NB4 (cell line): ENCODE measurements around the gene LRRC26.

ENCODE experiments used
- DNase-seq: peaks from one replicate; pipeline ENCODE4 v3.0.0; 2010; ENCODE audit warnings: low read depth
- H3K4me3 ChIP-seq: one replicate; pipeline ENCODE4 v1.5.1; 2011; ENCODE audit warnings: mild to moderate bottlenecking, low read depth, low read length, moderate library complexity
- MYC ChIP-seq: IDR thresholded peaks from 2 replicates; pipeline ENCODE4 v1.6.1; 2011; ENCODE audit warnings: low read depth, low read length
- POLR2A ChIP-seq: IDR thresholded peaks from 2 replicates; pipeline ENCODE4 v1.6.1; 2011; ENCODE audit warnings: mild to moderate bottlenecking; ENCODE audit not compliant: insufficient read length; ENCODE audit errors: extremely low read depth
- TF ChIP-seq, protein P1 (sequence below): IDR thresholded peaks from 2 replicates; pipeline ENCODE4 v1.6.1; 2011; ENCODE audit warnings: low read depth, low read length
- TF ChIP-seq, protein P2 (sequence below): IDR thresholded peaks from one replicate; pipeline ENCODE4 v1.5.1; 2012; ENCODE audit warnings: low read depth, low read length

The LRRC26 gene

DNA sequence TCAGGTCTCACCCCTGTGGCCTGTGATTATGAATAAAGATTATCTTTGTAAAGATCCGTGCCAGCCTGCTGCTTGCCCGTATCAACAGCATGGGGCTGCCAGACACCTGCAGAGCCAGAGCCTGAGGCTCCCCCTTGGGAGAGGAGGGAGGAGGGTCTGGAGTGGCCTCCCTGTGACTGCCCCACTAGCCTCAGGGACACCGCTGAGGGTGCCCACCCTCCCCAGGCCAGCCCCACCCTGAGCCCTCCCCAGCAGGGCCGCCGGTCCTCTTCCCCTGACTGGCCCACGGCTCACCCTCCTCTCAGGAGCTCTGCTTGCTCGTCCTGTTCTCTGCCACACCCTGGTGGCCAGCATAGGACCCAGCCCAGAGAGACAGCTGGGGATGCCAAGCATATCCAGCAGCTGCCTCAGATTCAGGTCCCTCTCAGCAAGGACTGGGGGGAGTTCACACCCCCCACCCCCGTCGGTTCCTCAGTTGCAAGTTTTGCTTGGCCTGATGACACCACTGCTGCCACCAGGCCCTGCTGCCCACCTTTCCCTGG is 20.5 kb upstream of the LRRC26 start:
- no peak for TF ChIP-seq MYC
- no peak for TF ChIP-seq POLR2A
- TF ChIP-seq, protein P1, sequence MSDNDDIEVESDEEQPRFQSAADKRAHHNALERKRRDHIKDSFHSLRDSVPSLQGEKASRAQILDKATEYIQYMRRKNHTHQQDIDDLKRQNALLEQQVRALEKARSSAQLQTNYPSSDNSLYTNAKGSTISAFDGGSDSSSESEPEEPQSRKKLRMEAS = no peak
- TF ChIP-seq, protein P2, sequence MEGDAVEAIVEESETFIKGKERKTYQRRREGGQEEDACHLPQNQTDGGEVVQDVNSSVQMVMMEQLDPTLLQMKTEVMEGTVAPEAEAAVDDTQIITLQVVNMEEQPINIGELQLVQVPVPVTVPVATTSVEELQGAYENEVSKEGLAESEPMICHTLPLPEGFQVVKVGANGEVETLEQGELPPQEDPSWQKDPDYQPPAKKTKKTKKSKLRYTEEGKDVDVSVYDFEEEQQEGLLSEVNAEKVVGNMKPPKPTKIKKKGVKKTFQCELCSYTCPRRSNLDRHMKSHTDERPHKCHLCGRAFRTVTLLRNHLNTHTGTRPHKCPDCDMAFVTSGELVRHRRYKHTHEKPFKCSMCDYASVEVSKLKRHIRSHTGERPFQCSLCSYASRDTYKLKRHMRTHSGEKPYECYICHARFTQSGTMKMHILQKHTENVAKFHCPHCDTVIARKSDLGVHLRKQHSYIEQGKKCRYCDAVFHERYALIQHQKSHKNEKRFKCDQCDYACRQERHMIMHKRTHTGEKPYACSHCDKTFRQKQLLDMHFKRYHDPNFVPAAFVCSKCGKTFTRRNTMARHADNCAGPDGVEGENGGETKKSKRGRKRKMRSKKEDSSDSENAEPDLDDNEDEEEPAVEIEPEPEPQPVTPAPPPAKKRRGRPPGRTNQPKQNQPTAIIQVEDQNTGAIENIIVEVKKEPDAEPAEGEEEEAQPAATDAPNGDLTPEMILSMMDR = peak; percentile 17
- no peak overlapping the region for H3K4me3 ChIP-seq

DNA sequence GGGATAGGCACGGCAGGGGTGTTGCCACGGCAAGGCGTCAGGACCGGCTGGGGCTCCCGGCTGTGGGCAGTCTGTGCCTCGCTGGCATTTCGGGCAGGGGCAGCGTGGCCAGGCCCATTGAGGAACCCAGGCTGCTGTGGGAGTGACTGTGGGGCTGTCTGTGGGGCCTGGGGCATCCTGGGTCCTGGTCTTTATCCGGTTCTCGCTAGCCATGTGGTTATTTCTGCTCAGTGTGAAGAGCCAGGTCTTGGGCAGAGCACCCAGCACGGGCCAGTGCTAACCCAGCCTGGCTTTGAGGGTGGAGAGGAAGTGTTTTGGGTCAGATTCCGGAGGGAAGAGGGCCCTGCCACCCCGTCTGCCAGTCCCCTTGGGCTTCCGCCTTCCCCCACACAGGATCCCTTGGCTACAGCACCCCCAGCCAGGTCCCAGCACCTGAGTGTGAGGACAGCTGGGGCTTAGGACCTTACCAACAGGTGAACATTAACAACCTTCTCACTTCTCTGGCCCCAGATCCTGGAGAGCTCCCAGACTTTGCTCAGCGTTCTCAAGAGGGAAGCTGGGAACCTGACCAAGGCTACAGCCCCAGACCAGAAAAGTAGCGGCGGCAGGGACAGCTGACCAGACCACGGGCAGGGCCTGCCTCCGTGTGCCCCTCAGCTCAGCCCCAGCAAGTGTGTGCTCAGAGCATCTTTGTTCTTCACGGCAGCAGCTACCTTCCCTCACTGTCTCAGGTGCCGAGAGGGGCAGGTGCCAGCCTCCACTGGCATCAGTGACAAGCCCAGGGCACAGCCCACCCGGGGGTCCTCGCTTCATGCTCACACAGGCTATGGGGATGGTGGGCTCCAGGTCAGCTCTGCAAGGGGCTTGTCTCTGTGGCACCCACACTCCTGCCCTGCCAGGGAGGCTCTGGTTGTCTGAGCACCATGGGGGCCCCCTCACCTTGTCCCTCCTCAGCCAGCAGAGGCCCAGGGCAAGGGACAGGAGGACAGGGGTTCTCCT is 19.7 kb upstream of the LRRC26 start:
- TF ChIP-seq, protein P2 = no peak
- TF ChIP-seq, protein P1 = no peak
- TF ChIP-seq MYC = no peak
- TF ChIP-seq POLR2A = no peak
- H3K4me3 ChIP-seq = peak overlapping the region; percentile 90
- no peak for DNase-seq

More for the DNA sequence above, 20.5 kb upstream of the LRRC26 start:
- DNase-seq = peak; percentile 38

DNA sequence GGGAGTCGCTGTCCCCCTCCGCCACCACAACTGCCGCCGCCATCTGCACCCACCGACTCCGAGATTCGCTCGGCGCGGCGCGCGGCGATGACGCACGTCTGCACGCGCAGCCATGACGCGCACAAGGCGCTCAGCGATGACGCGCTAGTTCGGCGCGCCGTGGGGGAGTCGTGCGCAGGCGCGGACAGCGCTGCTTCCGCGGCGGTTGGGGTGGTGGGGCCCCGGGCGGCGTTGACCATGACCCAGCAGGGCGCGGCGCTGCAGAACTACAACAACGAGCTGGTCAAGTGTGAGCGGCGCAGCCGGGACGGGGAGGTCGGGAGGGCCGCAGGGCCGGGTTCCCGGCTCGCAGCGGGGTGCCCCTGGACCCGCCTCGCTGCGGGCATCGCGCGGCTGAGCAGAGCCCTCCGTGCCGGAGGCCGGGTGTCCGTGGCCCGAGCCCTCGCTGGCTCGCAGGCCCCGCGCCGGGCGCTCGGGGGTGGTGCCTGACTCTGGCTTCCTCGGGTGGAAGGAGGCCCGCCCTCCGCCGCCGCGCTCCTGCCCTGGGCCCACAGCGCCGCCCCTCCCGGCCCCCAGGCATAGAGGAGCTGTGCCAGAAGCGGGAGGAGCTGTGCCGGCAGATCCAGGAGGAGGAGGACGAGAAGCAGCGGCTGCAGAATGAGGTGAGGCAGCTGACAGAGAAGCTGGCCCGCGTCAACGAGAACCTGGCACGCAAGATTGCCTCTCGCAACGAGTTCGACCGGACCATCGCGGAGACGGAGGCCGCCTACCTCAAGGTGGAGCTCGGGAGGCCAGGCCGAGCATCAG is 18.8 kb upstream of the LRRC26 start, which contains the start of the genes ANAPC2 and SSNA1:
ANAPC2 (minus strand) TSS at position 71 of the 807 bp plus-strand sequence; CDS start at position 43, 28 bp downstream.
SSNA1 (plus strand) TSS at position 187 of the 807 bp plus-strand sequence; CDS start at position 238, 51 bp downstream.
- DNase-seq = peak; percentile 95
- H3K4me3 ChIP-seq = peak within 1 kb of the TSS; percentile 90
- TF ChIP-seq, protein P1 = peak; percentile 67
- TF ChIP-seq, protein P2 = peak; percentile 35
- TF ChIP-seq POLR2A (peak; percentile 73), MYC (peak; percentile 68)

DNA sequence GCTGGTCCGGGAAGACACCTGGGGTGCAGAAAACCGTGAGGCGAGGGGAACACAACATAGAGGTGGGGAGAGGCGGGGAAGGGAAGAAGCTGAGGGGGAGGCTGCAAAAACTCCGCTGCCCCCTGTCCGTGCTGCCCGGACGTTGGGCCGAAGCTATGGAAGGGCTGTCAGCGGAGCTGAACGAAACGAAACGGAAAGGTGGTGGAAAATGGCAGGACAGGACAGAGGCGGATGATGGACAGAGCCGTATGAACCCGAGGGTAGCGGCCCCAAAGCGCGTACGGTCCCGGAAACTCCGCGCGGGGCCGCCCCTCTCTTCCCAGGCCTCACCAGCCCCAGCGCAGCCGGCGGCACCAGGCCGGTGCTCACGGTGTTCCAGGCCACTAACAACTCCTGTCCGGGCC is 18.2 kb upstream of the LRRC26 start:
- H3K4me3 ChIP-seq = peak overlapping the region; percentile 90
- TF ChIP-seq MYC (no peak), POLR2A (no peak)
- TF ChIP-seq, protein P2 = no peak
- TF ChIP-seq, protein P1 = no peak
- DNase-seq = no peak

DNA sequence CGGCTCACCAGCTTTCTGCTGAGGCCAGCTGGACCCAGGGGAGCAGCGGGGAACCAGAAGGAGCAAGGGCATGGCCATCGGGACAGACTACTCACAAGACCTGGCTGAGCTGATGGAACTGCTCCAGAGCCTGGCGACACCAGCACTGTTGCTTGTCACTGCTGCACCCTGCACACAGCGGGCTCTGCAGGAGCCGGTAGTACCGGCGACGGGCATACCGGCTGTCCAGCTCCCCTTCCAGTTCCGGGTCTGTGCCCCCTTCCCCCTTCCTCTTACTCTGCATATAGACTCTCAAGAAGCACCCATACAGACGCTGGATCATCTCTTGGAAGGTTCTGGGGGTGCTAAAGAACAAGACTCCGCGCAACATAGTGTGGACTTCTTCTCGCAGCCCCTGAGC is 17.5 kb upstream of the LRRC26 start:
- no peak for DNase-seq
- H3K4me3 ChIP-seq = peak overlapping the region; percentile 90
- TF ChIP-seq MYC (no peak), POLR2A (no peak)
- TF ChIP-seq, protein P2 = no peak
- TF ChIP-seq, protein P1 = no peak
